Activated CD4-positive, alpha-beta memory T cell treated with anti-CD3 and anti-CD28 coated beads for 36 hours (primary cell): ENCODE results near the gene TMEM273. TPM values are rescaled to one million over a fixed set of nuclear protein-coding genes. Genes with fewer than 3 reads are reported as not detected.

Source experiments
- CTCF ChIA-PET: fragments of 350-600 bp; sonication (Branson Sonifier 250); formaldehyde crosslinking; loops from one replicate; lab custom pipeline; 2021; ENCODE audit warnings: antibody characterized with exemption, inconsistent platforms; lab: Charles Lee
- POLR2A ChIA-PET: fragments of 350-600 bp; sonication (Branson Sonifier 250); formaldehyde crosslinking; loops from one replicate; lab custom pipeline; 2021; ENCODE audit warnings: antibody characterized with exemption; lab: Charles Lee
- DNase-seq: peaks from one replicate; pipeline ENCODE4 v3.0.0-alpha.2; 2020
- H3K27ac Mint-ChIP-seq: one replicate; pipeline ENCODE4 v1.8.0; 2021; ENCODE audit warnings: mixed read lengths
- H3K27me3 Mint-ChIP-seq: one replicate; pipeline ENCODE4 v1.8.0; 2021; ENCODE audit warnings: mixed read lengths
- H3K36me3 Mint-ChIP-seq: one replicate; pipeline ENCODE4 v1.8.0; 2021; ENCODE audit warnings: mixed read lengths
- H3K4me1 Mint-ChIP-seq: one replicate; pipeline ENCODE4 v1.8.0; 2021; ENCODE audit warnings: low read depth, mixed read lengths
- H3K4me3 Mint-ChIP-seq: one replicate; pipeline ENCODE4 v1.8.0; 2021; ENCODE audit warnings: mild to moderate bottlenecking, mixed read lengths
- H3K9me3 Mint-ChIP-seq: one replicate; pipeline ENCODE4 v1.8.0; 2021; ENCODE audit warnings: mixed read lengths
- intact Hi-C: fragments of 100-400 bp; cut with micrococcal nuclease; formaldehyde crosslinking; loops from one replicate; pipeline ENCODE4 v1.15.1; 2023
- total RNA-seq, 2 experiments: library from RNA; stranded (reverse); gene quantifications; one replicate each; pipeline ENCODE4 v1.2.3, GENCODE V29; 2021

The TMEM273 gene
- total RNA-seq, 2 experiments from 2014 or later: 106 to 108 TPM

- H3K9me3 Mint-ChIP-seq: no peaks in the 10 kb centered on the region
- peaks cover 2% of the 10 kb centered on the region for H3K27me3 Mint-ChIP-seq
- ChIA-PET CTCF (no interaction called here), POLR2A (no interaction called here)
- no peak overlapping the region for H3K4me3 Mint-ChIP-seq
- H3K36me3 Mint-ChIP-seq: no peaks in the 10 kb centered on the region
- no peak for DNase-seq
- intact Hi-C loops: no loop called here
- no peak overlapping the region for H3K27ac Mint-ChIP-seq
- peaks cover 2% of the 10 kb centered on the region for H3K4me1 Mint-ChIP-seq
Observed at GRCh38 chr10:49220031-49220430, 31.8 kb upstream of the TMEM273 start.

DNA sequence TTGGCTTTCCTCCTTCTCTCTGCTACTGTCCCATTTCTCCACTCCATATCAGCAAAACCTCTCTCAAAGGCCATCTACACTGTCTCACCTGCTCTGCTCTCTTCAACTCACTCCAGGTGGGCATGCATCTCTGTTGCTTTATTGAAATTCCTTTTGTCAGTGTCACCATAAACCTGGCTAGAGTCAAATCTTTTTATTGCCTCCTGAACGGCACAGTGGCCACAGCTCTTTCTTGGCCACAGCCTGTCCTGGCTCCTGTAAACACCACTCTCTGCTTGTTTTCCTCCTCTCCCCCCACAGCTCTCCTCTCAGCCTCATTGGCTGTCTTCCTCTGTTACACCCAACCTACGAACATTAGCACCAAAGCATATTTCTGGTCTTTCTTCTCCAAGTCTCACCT lies 31.1 kb upstream of the TMEM273 start:
- peaks cover 7% of the 10 kb centered on the region for H3K4me1 Mint-ChIP-seq
- no peaks in the 10 kb centered on the region for H3K9me3 Mint-ChIP-seq
- no peak for DNase-seq
- no peaks in the 10 kb centered on the region for H3K36me3 Mint-ChIP-seq
- intact Hi-C loops: no loop called here
- CTCF ChIA-PET: no interaction called here
- H3K4me3 Mint-ChIP-seq: no peak overlapping the region
- POLR2A ChIA-PET: no interaction called here
- H3K27ac Mint-ChIP-seq: no peak overlapping the region
- peaks cover 2% of the 10 kb centered on the region for H3K27me3 Mint-ChIP-seq

DNA sequence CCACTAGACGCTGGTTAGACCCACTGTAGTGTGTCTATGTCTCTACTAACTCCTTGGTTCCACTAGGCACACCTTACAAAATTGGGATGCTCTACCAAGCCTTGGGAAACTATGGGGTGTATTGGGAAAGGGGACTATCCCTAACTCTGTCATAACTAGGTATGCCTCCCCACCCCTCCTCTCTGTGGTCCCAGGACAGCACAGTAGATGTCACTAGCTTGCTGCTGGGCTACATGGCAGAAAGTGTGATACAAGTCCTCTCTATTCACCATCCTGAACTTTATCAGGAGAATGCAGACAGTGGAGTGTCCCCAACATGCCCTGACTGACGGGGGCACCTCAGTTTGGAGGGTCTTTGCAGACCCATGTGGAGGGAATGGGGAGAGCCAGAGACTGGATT lies 30.3 kb upstream of the TMEM273 start:
- DNase-seq: no peak
- no peaks in the 10 kb centered on the region for H3K9me3 Mint-ChIP-seq
- no peaks in the 10 kb centered on the region for H3K36me3 Mint-ChIP-seq
- peaks cover 7% of the 10 kb centered on the region for H3K4me1 Mint-ChIP-seq
- peaks cover 6% of the 10 kb centered on the region for H3K27me3 Mint-ChIP-seq
- POLR2A ChIA-PET: no interaction called here
- CTCF ChIA-PET: no interaction called here
- no peak overlapping the region for H3K4me3 Mint-ChIP-seq
- intact Hi-C loops: no loop called here
- no peak overlapping the region for H3K27ac Mint-ChIP-seq

- Mint-ChIP-seq H3K4me1 (peaks cover 7% of the 10 kb centered on the region), H3K27me3 (peaks cover 9% of the 10 kb centered on the region), H3K27ac (no peak overlapping the region), H3K36me3 (no peaks in the 10 kb centered on the region), H3K4me3 (no peak overlapping the region), H3K9me3 (no peaks in the 10 kb centered on the region)
- ChIA-PET POLR2A (no interaction called here), CTCF (no interaction called here)
- no peak for DNase-seq
- intact Hi-C loops: no loop called here
Observed at GRCh38 chr10:49217645-49218044, 29.5 kb upstream of the TMEM273 start.

GRCh38 chr10:49213211-49213610 lies 25.0 kb upstream of the TMEM273 start:
- no peak overlapping the region for H3K27ac Mint-ChIP-seq
- DNase-seq: no peak
- ChIA-PET CTCF (no interaction called here), POLR2A (no interaction called here)
- peaks cover 7% of the 10 kb centered on the region for H3K4me1 Mint-ChIP-seq
- no peak overlapping the region for H3K4me3 Mint-ChIP-seq
- H3K27me3 Mint-ChIP-seq: peaks cover 13% of the 10 kb centered on the region
- H3K36me3 Mint-ChIP-seq: no peaks in the 10 kb centered on the region
- H3K9me3 Mint-ChIP-seq: no peaks in the 10 kb centered on the region
- intact Hi-C loops: no loop called here

DNA sequence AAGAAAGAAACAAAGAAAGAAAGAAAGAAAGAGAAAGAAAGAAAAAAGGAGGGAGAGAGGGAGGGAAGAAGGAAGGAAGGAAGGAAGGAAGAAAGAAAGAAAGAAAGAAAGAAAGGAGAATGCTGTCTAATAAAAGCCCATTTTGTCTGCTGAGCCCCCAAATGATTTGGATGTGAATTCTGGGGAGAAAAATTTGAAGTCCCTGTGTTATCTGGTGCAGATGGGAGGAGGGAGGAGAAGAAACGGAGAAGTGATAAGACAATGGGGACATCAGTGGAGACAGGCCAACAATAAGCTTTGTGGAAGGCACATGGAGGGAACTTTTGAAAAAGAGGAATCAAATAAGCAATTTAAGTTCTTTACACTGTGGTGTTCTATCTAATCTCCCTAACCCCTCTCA lies 24.6 kb upstream of the TMEM273 start:
- no peak overlapping the region for H3K4me3 Mint-ChIP-seq
- no peak for DNase-seq
- intact Hi-C loops: no loop called here
- H3K36me3 Mint-ChIP-seq: no peaks in the 10 kb centered on the region
- CTCF ChIA-PET: no interaction called here
- peaks cover 13% of the 10 kb centered on the region for H3K27me3 Mint-ChIP-seq
- POLR2A ChIA-PET: no interaction called here
- H3K9me3 Mint-ChIP-seq: no peaks in the 10 kb centered on the region
- no peak overlapping the region for H3K27ac Mint-ChIP-seq
- H3K4me1 Mint-ChIP-seq: peaks cover 7% of the 10 kb centered on the region

DNA sequence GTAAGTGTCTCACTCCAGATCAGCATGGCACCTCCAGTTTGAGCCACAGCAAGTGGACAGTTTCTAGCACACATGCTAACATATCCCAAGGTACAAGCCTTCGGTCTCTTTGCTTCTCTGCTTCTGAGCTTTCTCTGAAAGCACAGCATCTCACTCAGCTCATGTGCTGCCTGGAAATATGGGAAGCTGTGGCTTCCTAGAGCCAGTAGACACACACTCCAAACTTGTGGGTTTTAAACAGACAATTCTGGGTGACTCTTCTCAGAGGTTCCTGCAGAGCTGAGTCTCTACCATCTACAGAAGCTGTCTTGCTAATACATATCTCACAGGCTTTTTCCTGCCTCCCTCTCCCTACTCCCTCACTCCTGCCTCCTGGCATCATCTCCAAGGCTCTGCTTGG lies 23.9 kb upstream of the TMEM273 start:
- no peaks in the 10 kb centered on the region for H3K36me3 Mint-ChIP-seq
- H3K9me3 Mint-ChIP-seq: no peaks in the 10 kb centered on the region
- CTCF ChIA-PET: no interaction called here
- peaks cover 13% of the 10 kb centered on the region for H3K27me3 Mint-ChIP-seq
- DNase-seq: no peak
- POLR2A ChIA-PET: no interaction called here
- H3K4me1 Mint-ChIP-seq: peaks cover 10% of the 10 kb centered on the region
- H3K27ac Mint-ChIP-seq: no peak overlapping the region
- intact Hi-C loops: no loop called here
- no peak overlapping the region for H3K4me3 Mint-ChIP-seq

DNA sequence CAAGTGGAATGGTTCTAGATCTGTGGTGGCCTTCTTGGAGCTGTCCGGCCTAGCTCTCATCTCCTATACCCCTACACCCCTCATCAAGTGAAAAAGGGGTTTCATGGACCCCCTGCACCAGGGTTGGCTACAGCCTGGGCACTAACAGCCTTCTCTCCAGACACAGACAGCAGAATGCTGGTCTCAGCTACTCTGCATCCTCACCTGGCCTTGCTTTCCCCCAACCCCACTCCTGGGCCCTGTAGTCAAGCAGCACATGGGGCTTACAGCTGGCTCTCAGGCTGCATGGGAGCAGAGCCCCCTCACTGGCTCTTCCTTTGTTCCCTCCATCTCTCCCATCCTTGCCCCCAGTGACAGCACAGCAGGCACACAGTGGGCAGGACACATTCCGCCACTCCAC lies 20.8 kb upstream of the TMEM273 start:
- no peak overlapping the region for H3K27ac Mint-ChIP-seq
- POLR2A ChIA-PET: no interaction called here
- no peak for DNase-seq
- H3K27me3 Mint-ChIP-seq: peaks cover 14% of the 10 kb centered on the region
- peaks cover under 1% of the 10 kb centered on the region for H3K9me3 Mint-ChIP-seq
- H3K36me3 Mint-ChIP-seq: no peaks in the 10 kb centered on the region
- peaks cover 3% of the 10 kb centered on the region for H3K4me1 Mint-ChIP-seq
- CTCF ChIA-PET: no interaction called here
- H3K4me3 Mint-ChIP-seq: no peak overlapping the region
- intact Hi-C loops: no loop called here

DNA sequence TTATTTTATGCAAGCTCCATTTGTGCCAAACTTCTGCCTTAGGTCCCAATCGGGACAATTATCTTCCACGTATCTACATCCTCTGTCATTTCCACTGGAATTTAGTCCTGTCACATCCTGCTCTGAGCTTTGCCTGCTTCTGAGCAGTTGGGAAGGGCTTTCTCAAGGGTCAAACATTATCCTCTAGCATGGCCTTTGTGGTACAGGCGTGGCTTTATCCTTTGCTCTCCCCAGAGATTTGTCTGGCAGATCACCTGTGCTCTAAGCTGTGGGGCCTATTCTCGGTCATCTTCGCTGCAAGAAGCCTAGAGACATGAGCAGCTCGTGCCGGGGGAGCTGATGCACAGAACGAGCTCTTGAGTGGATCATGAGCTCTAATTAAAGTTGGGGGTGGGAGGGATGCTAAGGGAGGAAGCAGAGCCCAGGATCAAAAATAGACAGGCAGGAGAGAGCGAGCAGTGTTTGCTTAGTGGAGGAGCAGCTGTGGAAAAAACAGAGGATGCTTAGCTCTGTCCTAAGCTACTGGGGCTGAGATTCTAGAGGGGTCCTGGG lies 19.8 kb upstream of the TMEM273 start:
- H3K27me3 Mint-ChIP-seq: peaks cover 11% of the 10 kb centered on the region
- no peak overlapping the region for H3K4me3 Mint-ChIP-seq
- peaks cover 3% of the 10 kb centered on the region for H3K4me1 Mint-ChIP-seq
- H3K27ac Mint-ChIP-seq: no peak overlapping the region
- CTCF ChIA-PET: interaction anchor here (1.1 kb wide), 1 partner anchor 200 kb away, joined by 3 read pairs; no protein-coding TSS in a partner anchor
- peaks cover 3% of the 10 kb centered on the region for H3K9me3 Mint-ChIP-seq
- no peaks in the 10 kb centered on the region for H3K36me3 Mint-ChIP-seq
- POLR2A ChIA-PET: no interaction called here
- DNase-seq: no peak
- intact Hi-C loops: no loop called here

DNA sequence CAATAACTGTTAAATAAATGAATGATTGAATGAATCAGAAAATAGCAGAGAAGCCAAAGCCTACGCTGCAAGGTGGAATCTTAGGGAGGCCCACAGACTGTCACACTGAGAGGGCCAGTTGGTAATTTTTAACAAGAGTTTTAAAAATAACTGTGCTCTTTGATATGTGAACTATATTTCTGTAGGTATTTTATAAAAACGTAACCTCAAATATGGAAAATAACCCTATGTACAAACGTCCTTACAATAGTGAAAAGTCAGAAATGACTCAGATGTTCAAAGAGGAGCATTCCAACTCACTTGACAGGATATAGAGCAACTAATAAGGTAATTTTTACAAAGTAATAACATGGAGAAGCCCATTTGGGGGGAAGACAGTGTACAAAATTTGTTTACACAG lies 18.9 kb upstream of the TMEM273 start:
- Mint-ChIP-seq H3K36me3 (no peaks in the 10 kb centered on the region), H3K27ac (no peak overlapping the region), H3K9me3 (peaks cover 3% of the 10 kb centered on the region), H3K27me3 (peaks cover 8% of the 10 kb centered on the region), H3K4me3 (no peak overlapping the region), H3K4me1 (peaks cover 3% of the 10 kb centered on the region)
- ChIA-PET POLR2A (no interaction called here), CTCF (no interaction called here)
- no peak for DNase-seq
- intact Hi-C loops: no loop called here

GRCh38 chr10:49205206-49205605 lies 17.0 kb upstream of the TMEM273 start:
- no peak for DNase-seq
- ChIA-PET POLR2A (no interaction called here), CTCF (no interaction called here)
- peaks cover 3% of the 10 kb centered on the region for H3K9me3 Mint-ChIP-seq
- H3K4me3 Mint-ChIP-seq: no peak overlapping the region
- H3K27me3 Mint-ChIP-seq: peaks cover 6% of the 10 kb centered on the region
- intact Hi-C loops: no loop called here
- H3K4me1 Mint-ChIP-seq: peaks cover 3% of the 10 kb centered on the region
- no peak overlapping the region for H3K27ac Mint-ChIP-seq
- H3K36me3 Mint-ChIP-seq: no peaks in the 10 kb centered on the region

- intact Hi-C loops: no loop called here
- POLR2A ChIA-PET: no interaction called here
- no peak overlapping the region for H3K27ac Mint-ChIP-seq
Observed at GRCh38 chr10:49204119-49204518, 15.9 kb upstream of the TMEM273 start.

GRCh38 chr10:49202266-49202665 lies 14.1 kb upstream of the TMEM273 start:
- Mint-ChIP-seq H3K9me3 (peaks cover 3% of the 10 kb centered on the region), H3K4me1 (peaks cover 1% of the 10 kb centered on the region), H3K27ac (no peak overlapping the region), H3K4me3 (no peak overlapping the region), H3K27me3 (peaks cover 8% of the 10 kb centered on the region), H3K36me3 (no peaks in the 10 kb centered on the region)
- POLR2A ChIA-PET: no interaction called here
- DNase-seq: no peak
- intact Hi-C loops: no loop called here
- CTCF ChIA-PET: no interaction called here

More at GRCh38 chr10:49204119-49204518, 15.9 kb upstream of the TMEM273 start:
- CTCF ChIA-PET: no interaction called here
- peaks cover 6% of the 10 kb centered on the region for H3K27me3 Mint-ChIP-seq
- no peaks in the 10 kb centered on the region for H3K36me3 Mint-ChIP-seq
- peaks cover 3% of the 10 kb centered on the region for H3K9me3 Mint-ChIP-seq
- H3K4me1 Mint-ChIP-seq: peaks cover 3% of the 10 kb centered on the region
- no peak overlapping the region for H3K4me3 Mint-ChIP-seq
- DNase-seq: no peak
